ENCODE measurements around the gene VKORC1L1.

GRCh38 chr7:65988084-65988483 lies 115.2 kb downstream of the VKORC1L1 start:
- TF ChIP-seq CTCF (IDR thresholded peaks at IDR 0.05) (no peak), MAX (CRISPR knock-in tag; IDR thresholded peaks at IDR 0.05) (no peak), ZNF281 (CRISPR knock-in tag; IDR thresholded peaks at IDR 0.05) (no peak), NR1H2 (CRISPR knock-in tag; IDR thresholded peaks at IDR 0.05) (no peak), RELA (CRISPR knock-in tag; IDR thresholded peaks at IDR 0.05; ENCODE audit: borderline replicate concordance) (no peak), IRF2 (CRISPR knock-in tag; IDR thresholded peaks at IDR 0.05; ENCODE audit: borderline replicate concordance, low read depth) (no peak), ATF1 (CRISPR knock-in tag; IDR thresholded peaks at IDR 0.05) (no peak), ZNF317 (CRISPR knock-in tag; IDR thresholded peaks at IDR 0.05; ENCODE audit: borderline replicate concordance, low read depth) (no peak), ZBTB21 (CRISPR knock-in tag; IDR thresholded peaks at IDR 0.05; ENCODE audit: borderline replicate concordance) (no peak), TEAD4 (CRISPR knock-in tag; IDR thresholded peaks at IDR 0.05) (no peak)

Data from WTC11 (cell line).